ENCODE results near the gene RABEPK.
"Not testable (repeated sequence)": the region's sequence is repeated elsewhere in the genome, so short reads cannot be mapped to it uniquely, and the experiment has no call there.

Gene RABEPK

GRCh38 chr9:125195591-125195990, 4.8 kb upstream of the RABEPK start:
- not testable (repeated sequence) for DNase-seq (ENCODE audit: low spot score)

- no peak for DNase-seq (ENCODE audit: low spot score)
Measured at GRCh38 chr9:125202846-125203618, 2.7 kb downstream of the RABEPK start.

- no peak for DNase-seq (ENCODE audit: low spot score)
Measured at GRCh38 chr9:125204477-125204876, 4.1 kb downstream of the RABEPK start.

- no peak for DNase-seq (ENCODE audit: low spot score)
Measured at GRCh38 chr9:125214186-125214585, 13.8 kb downstream of the RABEPK start.

GRCh38 chr9:125218621-125219020, 18.3 kb downstream of the RABEPK start:
- DNase-seq (ENCODE audit: low spot score): no peak

GRCh38 chr9:125224858-125225257, 24.5 kb downstream of the RABEPK start:
- not testable (repeated sequence) for DNase-seq (ENCODE audit: low spot score)

GRCh38 chr9:125227761-125228160, 27.4 kb downstream of the RABEPK start:
- DNase-seq (ENCODE audit: low spot score): no peak

- DNase-seq (ENCODE audit: low spot score): no peak
Measured at GRCh38 chr9:125233678-125234077, 33.3 kb downstream of the RABEPK start.

- DNase-seq (ENCODE audit: low spot score): not testable (repeated sequence)
Measured at GRCh38 chr9:125234099-125234498, 33.8 kb downstream of the RABEPK start.

GRCh38 chr9:125235804-125236519, 35.6 kb downstream of the RABEPK start:
- no peak for DNase-seq (ENCODE audit: low spot score)

- DNase-seq (ENCODE audit: low spot score): not testable (repeated sequence)
Measured at GRCh38 chr9:125236520-125237159, 36.3 kb downstream of the RABEPK start.

GRCh38 chr9:125238127-125238914, 38.0 kb downstream of the RABEPK start:
- DNase-seq (ENCODE audit: low spot score): no peak

- no peak for DNase-seq (ENCODE audit: low spot score)
Measured at GRCh38 chr9:125238915-125239446, 38.6 kb downstream of the RABEPK start.

GRCh38 chr9:125239631-125240597, 39.6 kb downstream of the RABEPK start:
- DNase-seq (ENCODE audit: low spot score): no peak

- peak; percentile 47 for DNase-seq (ENCODE audit: low spot score)
Measured at GRCh38 chr9:125240649-125240999, 40.3 kb downstream of the RABEPK start.

- peak; percentile 99 for DNase-seq (ENCODE audit: low spot score)
Measured at GRCh38 chr9:125241000-125241862, 40.9 kb downstream of the RABEPK start, which contains the start of gene HSPA5. HSPA5 (minus strand) TSS chr9:125241343; CDS start chr9:125241126, 217 bp downstream.

- DNase-seq (ENCODE audit: low spot score): no peak
Measured at GRCh38 chr9:125241863-125242739, 41.8 kb downstream of the RABEPK start.

GRCh38 chr9:125243792-125244260, 43.5 kb downstream of the RABEPK start:
- no peak for DNase-seq (ENCODE audit: low spot score)

All from hematopoietic multipotent progenitor cell treated with erythropoietin and hydrocortisone succinate and interleukin-3 and kit ligand, for 15 days (in vitro differentiated cells).